Measurements from ENCODE around the gene IRGC.

IRGC gene

GRCh38 chr19:43725468-43725867 is 9.6 kb downstream of the IRGC start:
- DNase-seq (ENCODE audit: low read depth) = no peak

- DNase-seq (ENCODE audit: low read depth) = no peak
These were observed 11.1 kb downstream of the IRGC start for GRCh38 chr19:43726736-43727592.

GRCh38 chr19:43727593-43727853 is 11.6 kb downstream of the IRGC start:
- no peak for DNase-seq (ENCODE audit: low read depth)

GRCh38 chr19:43729919-43730318 is 14.0 kb downstream of the IRGC start:
- no peak for DNase-seq (ENCODE audit: low read depth)

GRCh38 chr19:43731346-43731745 is 15.5 kb downstream of the IRGC start:
- DNase-seq (ENCODE audit: low read depth) = no peak

GRCh38 chr19:43731846-43732245 is 16.0 kb downstream of the IRGC start:
- DNase-seq (ENCODE audit: low read depth) = no peak

- no peak for DNase-seq (ENCODE audit: low read depth)
These were observed 19.1 kb downstream of the IRGC start for GRCh38 chr19:43735013-43735412.

- no peak for DNase-seq (ENCODE audit: low read depth)
These were observed 20.1 kb downstream of the IRGC start for GRCh38 chr19:43735957-43736356.

- DNase-seq (ENCODE audit: low read depth) = no peak
These were observed 22.9 kb downstream of the IRGC start for GRCh38 chr19:43738780-43739211.

- no peak for DNase-seq (ENCODE audit: low read depth)
These were observed 23.8 kb downstream of the IRGC start for GRCh38 chr19:43739439-43740235.

- DNase-seq (ENCODE audit: low read depth) = no peak
These were observed 25.4 kb downstream of the IRGC start for GRCh38 chr19:43741075-43741825.

- no peak for DNase-seq (ENCODE audit: low read depth)
These were observed 27.2 kb downstream of the IRGC start for GRCh38 chr19:43743059-43743458.

GRCh38 chr19:43747557-43748204 is 31.8 kb downstream of the IRGC start:
- no peak for DNase-seq (ENCODE audit: low read depth)

GRCh38 chr19:43748205-43748594 is 32.3 kb downstream of the IRGC start:
- no peak for DNase-seq (ENCODE audit: low read depth)

GRCh38 chr19:43748685-43749084 is 32.8 kb downstream of the IRGC start:
- no peak for DNase-seq (ENCODE audit: low read depth)

GRCh38 chr19:43749152-43749551 is 33.3 kb downstream of the IRGC start:
- no peak for DNase-seq (ENCODE audit: low read depth)

GRCh38 chr19:43749898-43750297 is 34.0 kb downstream of the IRGC start:
- DNase-seq (ENCODE audit: low read depth) = no peak

GRCh38 chr19:43751466-43752220 is 35.8 kb downstream of the IRGC start:
- DNase-seq (ENCODE audit: low read depth) = no peak

GRCh38 chr19:43752287-43752875 is 36.5 kb downstream of the IRGC start:
- no peak for DNase-seq (ENCODE audit: low read depth)

GRCh38 chr19:43754253-43754502 is 38.3 kb downstream of the IRGC start:
- no peak for DNase-seq (ENCODE audit: low read depth)

GRCh38 chr19:43754503-43755255 is 38.8 kb downstream of the IRGC start, which contains the start of gene SMG9:
TSS of gene SMG9 (minus strand) at chr19:43754962. CDS start at chr19:43750741, 4,221 bp downstream.
- peak; percentile 93 for DNase-seq (ENCODE audit: low read depth)
